H9 (cell line): Measurements from ENCODE around the gene TRNAU1AP. TPM values are rescaled to one million over a fixed set of nuclear protein-coding genes. Genes with fewer than 3 reads are reported as not detected.

Experiments used
- DNase-seq: peaks from one replicate; pipeline ENCODE4 v3.0.0-alpha.2; 2017
- H2AFZ ChIP-seq: one replicate; pipeline ENCODE4 v1.6.1; 2013; ENCODE audit warnings: mild to moderate bottlenecking, low read length, control low read depth, moderate library complexity
- H2AK5ac ChIP-seq: 2 replicates; pipeline ENCODE4 v1.6.1; 2013; ENCODE audit warnings: low read length, control low read depth, mixed read lengths; ENCODE audit not compliant: insufficient read length
- H2BK120ac ChIP-seq: one replicate; pipeline ENCODE4 v1.6.1; 2013; ENCODE audit warnings: low read depth, mild to moderate bottlenecking, low read length, control low read depth, inconsistent platforms; ENCODE audit not compliant: poor library complexity, severe bottlenecking
- H2BK12ac ChIP-seq: 2 replicates; pipeline ENCODE4 v1.6.1; 2013; ENCODE audit warnings: low read length, control low read depth, mixed read lengths, low read depth; ENCODE audit not compliant: insufficient read length
- H2BK15ac ChIP-seq: 2 replicates; pipeline ENCODE4 v1.6.1; 2013; ENCODE audit warnings: low read depth, low read length, control low read depth
- H2BK20ac ChIP-seq: one replicate; pipeline ENCODE4 v1.6.1; 2013; ENCODE audit warnings: low read depth, mild to moderate bottlenecking, low read length, control low read depth, inconsistent platforms; ENCODE audit not compliant: poor library complexity, severe bottlenecking
- H2BK5ac ChIP-seq: 2 replicates; pipeline ENCODE4 v1.6.1; 2013; ENCODE audit warnings: low read length, control low read depth, mixed read lengths; ENCODE audit not compliant: insufficient read length
- H3K14ac ChIP-seq: 2 replicates; pipeline ENCODE4 v1.6.1; 2013; ENCODE audit warnings: low read length, control low read depth; ENCODE audit not compliant: insufficient read depth
- H3K18ac ChIP-seq: 2 replicates; pipeline ENCODE4 v1.6.1; 2013; ENCODE audit warnings: low read depth, mild to moderate bottlenecking, mixed read lengths, low read length, control low read depth; ENCODE audit not compliant: insufficient read length
- H3K23ac ChIP-seq: 2 replicates; pipeline ENCODE4 v1.6.1; 2013; ENCODE audit warnings: low read length, control low read depth, mixed read lengths, low read depth; ENCODE audit not compliant: insufficient read length
- H3K23me2 ChIP-seq: 2 replicates; pipeline ENCODE4 v1.6.1; 2013; ENCODE audit warnings: low read depth, mild to moderate bottlenecking, mixed read lengths, low read length, control low read depth; ENCODE audit not compliant: insufficient read length, poor library complexity, severe bottlenecking
- H3K27ac ChIP-seq: 2 replicates; pipeline ENCODE4 v1.5.1; 2013; ENCODE audit warnings: low read length, control low read depth, mixed read lengths, low read depth; ENCODE audit not compliant: insufficient read length
- H3K27me3 ChIP-seq: 2 replicates; pipeline ENCODE4 v1.6.1; 2013; ENCODE audit warnings: low read length, control low read depth, inconsistent platforms; ENCODE audit not compliant: insufficient read depth
- H3K4ac ChIP-seq: 2 replicates; pipeline ENCODE4 v1.6.1; 2013; ENCODE audit warnings: low read depth, mild to moderate bottlenecking, control low read depth, inconsistent platforms, low read length, moderate library complexity
- H3K4me1 ChIP-seq: 2 replicates; pipeline ENCODE4 v1.6.1; 2013; ENCODE audit warnings: low read length, control low read depth, inconsistent platforms; ENCODE audit not compliant: insufficient read depth
- H3K4me2 ChIP-seq: 2 replicates; pipeline ENCODE4 v1.6.1; 2013; ENCODE audit warnings: low read length, control low read depth, mixed read lengths; ENCODE audit not compliant: insufficient read length, insufficient read depth
- H3K56ac ChIP-seq: 2 replicates; pipeline ENCODE4 v1.6.1; 2013; ENCODE audit warnings: low read depth, mild to moderate bottlenecking, mixed read lengths, low read length, control low read depth; ENCODE audit not compliant: insufficient read length
- H3K79me1 ChIP-seq: 2 replicates; pipeline ENCODE4 v1.6.1; 2013; ENCODE audit warnings: low read depth, mild to moderate bottlenecking, moderate library complexity, low read length, control low read depth, inconsistent platforms; ENCODE audit not compliant: insufficient read depth, poor library complexity, severe bottlenecking
- H3K79me2 ChIP-seq: 2 replicates; pipeline ENCODE4 v1.6.1; 2013; ENCODE audit warnings: low read length, control low read depth, inconsistent platforms; ENCODE audit not compliant: insufficient read depth
- H3K9ac ChIP-seq: 2 replicates; pipeline ENCODE4 v1.6.1; 2013; ENCODE audit warnings: low read length, control low read depth, mixed read lengths; ENCODE audit not compliant: insufficient read length; ENCODE audit errors: extremely low read depth
- H3K9me3 ChIP-seq: one replicate; pipeline ENCODE4 v1.6.1; 2013; ENCODE audit warnings: low read depth, low read length, inconsistent platforms; ENCODE audit not compliant: control insufficient read depth
- H3T11ph ChIP-seq: one replicate; pipeline ENCODE4 v1.6.1; 2013; ENCODE audit warnings: mild to moderate bottlenecking, low read length, control low read depth, inconsistent platforms
- H4K20me1 ChIP-seq: one replicate; pipeline ENCODE4 v1.6.1; 2013; ENCODE audit not compliant: control insufficient read depth, insufficient read length, insufficient read depth
- H4K5ac ChIP-seq: 2 replicates; pipeline ENCODE4 v1.6.1; 2013; ENCODE audit warnings: low read depth, mild to moderate bottlenecking, mixed read lengths, low read length, control low read depth; ENCODE audit not compliant: insufficient read length
- H4K8ac ChIP-seq: replicated peaks from 2 replicates; pipeline ENCODE4 v1.6.1; 2013; ENCODE audit warnings: low read length, control low read depth, mixed read lengths, low read depth; ENCODE audit not compliant: insufficient read length
- H4K91ac ChIP-seq: 2 replicates; pipeline ENCODE4 v1.6.1; 2013; ENCODE audit warnings: low read depth, mild to moderate bottlenecking, moderate library complexity, mixed read lengths, low read length, control low read depth; ENCODE audit not compliant: insufficient read length
- H3K27ac Mint-ChIP-seq, 3 experiments: 2 replicates in 2 of 3; 3 replicates in 1 of 3; pipeline ENCODE4 v1.8.0; 2020 to 2021; ENCODE audit warnings: mixed read lengths in 3 of 3, mild to moderate bottlenecking in 1 of 3, moderate library complexity in 1 of 3
- H3K27me3 Mint-ChIP-seq: 2 replicates; pipeline ENCODE4 v1.8.0; 2021; ENCODE audit warnings: low read depth, mild to moderate bottlenecking, moderate library complexity, mixed read lengths
- H3K36me3 Mint-ChIP-seq, 3 experiments: 2 replicates in 2 of 3; 3 replicates in 1 of 3; pipeline ENCODE4 v1.8.0; 2020 to 2021; ENCODE audit warnings: low read depth in 3 of 3, mixed read lengths in 3 of 3; ENCODE audit not compliant: insufficient read depth in 1 of 3
- H3K4me1 Mint-ChIP-seq, 2 experiments: 2 replicates each; pipeline ENCODE4 v1.8.0; 2020; ENCODE audit warnings: mixed read lengths in 2 of 2
- H3K4me3 Mint-ChIP-seq, 2 experiments: 2 replicates in 1 of 2; 3 replicates in 1 of 2; pipeline ENCODE4 v1.8.0; 2020 to 2021; ENCODE audit warnings: mild to moderate bottlenecking in 2 of 2, mixed read lengths in 2 of 2, moderate library complexity in 1 of 2
- H3K9me3 Mint-ChIP-seq, 2 experiments: 2 replicates in 1 of 2; 3 replicates in 1 of 2; pipeline ENCODE4 v1.8.0; 2020; ENCODE audit warnings: mild to moderate bottlenecking in 2 of 2, mixed read lengths in 2 of 2, moderate library complexity in 1 of 2
- CTCF ChIP-seq: fragments of 200-600 bp; sonication (generic); conservative IDR thresholded peaks from 3 replicates; pipeline ENCODE4 v1.8.0; 2021; ENCODE audit warnings: antibody characterized with exemption, mild to moderate bottlenecking
- WGBS: extraction: QIAGEN DNeasy Blood & Tissue Kit; methylation state at CpG from one replicate; pipeline ENCODE4 v1.1.7; 2013; ENCODE audit warnings: missing lambda C conversion rate, low lambda C conversion rate, mixed read lengths; ENCODE audit not compliant: insufficient read length; ENCODE audit errors: extremely low coverage; 5-methylcytosine and 5-hydroxymethylcytosine counted together
- total RNA-seq: library from RNA; stranded (reverse); gene quantifications from 2 replicates; pipeline ENCODE4 v1.2.1, GENCODE V29; 2021

Gene TRNAU1AP
- total RNA-seq, 1 experiment from 2014 or later: 45.0 TPM

GRCh38 chr1:28551381-28551780 is 1.5 kb upstream of the TRNAU1AP start:
- Histone ChIP-seq H3K56ac (no peak overlapping the region), H2BK15ac (no peak overlapping the region), H3K18ac (no peak overlapping the region), H3K79me1 (no peaks in the 10 kb centered on the region), H3K4ac (no peak overlapping the region), H4K5ac (no peak overlapping the region), H3K23ac (no peak overlapping the region), H3K4me1 (no peaks in the 10 kb centered on the region), H3K4me2 (no peak overlapping the region), H3K23me2 (peaks cover 5% of the 10 kb centered on the region), H2BK120ac (no peak overlapping the region), H2BK12ac (no peak overlapping the region), H3K27ac (no peak overlapping the region), H2BK20ac (no peak overlapping the region), H3K27me3 (no peaks in the 10 kb centered on the region), H4K8ac (no peak overlapping the region), H3K79me2 (no peaks in the 10 kb centered on the region), H3K9ac (no peak overlapping the region), H4K20me1 (no peaks in the 10 kb centered on the region), H3K9me3 (no peaks in the 10 kb centered on the region), H4K91ac (no peak overlapping the region), H3K14ac (no peak overlapping the region), H2BK5ac (no peak overlapping the region), H2AFZ (no peak overlapping the region), H2AK5ac (no peak overlapping the region), H3T11ph (no peak overlapping the region)
- no peaks in the 10 kb centered on the region; the same call in 1 of the 2 replicates for H3K27me3 Mint-ChIP-seq
- no peak overlapping the region for H3K4me3 Mint-ChIP-seq
- H3K27ac Mint-ChIP-seq: no peak overlapping the region
- WGBS: no CpG with 5 or more reads among the region's 6 CpGs
- H3K9me3 Mint-ChIP-seq: no peaks in the 10 kb centered on the region
- TF ChIP-seq CTCF: no peak
- peaks cover 1 to 6% of the 10 kb centered on the region in 2 experiments; a peak in 2 of 4 replicates for H3K4me1 Mint-ChIP-seq
- no peak for DNase-seq
- peaks cover 6 to 17% (median 16%) of the 10 kb centered on the region in 3 experiments; a peak in 5 of 7 replicates for H3K36me3 Mint-ChIP-seq
